Caco-2 (cell line): ENCODE results near the gene EIF1AD. TPM values are rescaled to one million over a fixed set of nuclear protein-coding genes. Genes with fewer than 3 reads are reported as not detected.

Experiments
- BruUV-seq: library from RNA; stranded (reverse); fragments of 400-500 nt; replicated peaks from 2 replicates; lab custom pipeline; 2021; lab: Mats Ljungman, UMichigan
- CTCF ChIA-PET: fragments of 300-600 bp; sonication (Branson Sonifier 250); formaldehyde crosslinking; loops from one replicate; lab custom pipeline; 2022; ENCODE audit warnings: antibody characterized with exemption; lab: Charles Lee
- POLR2A ChIA-PET: fragments of 300-600 bp; sonication (Branson Sonifier 250); formaldehyde crosslinking; loops from one replicate; lab custom pipeline; 2022; ENCODE audit warnings: antibody characterized with exemption; lab: Charles Lee
- DNase-seq, 2 experiments: peaks; one replicate each; pipeline versions ENCODE4 v3.0.0 to v3.0.0-alpha.2; 2020 to 2022
- H3K27me3 ChIP-seq: replicated peaks from 2 replicates; pipeline ENCODE4 v1.6.0; 2011; ENCODE audit warnings: low read length; ENCODE audit not compliant: control insufficient read depth, insufficient read depth
- H3K36me3 ChIP-seq: 2 replicates; pipeline ENCODE4 v1.5.1; 2011; ENCODE audit warnings: low read length; ENCODE audit not compliant: control insufficient read depth, insufficient read depth
- H3K4me1 ChIP-seq: fragments of 250-450 bp; sonication (Bioruptor Pico); 2 replicates; pipeline ENCODE4 v1.5.1; 2020; ENCODE audit warnings: mild to moderate bottlenecking
- H3K4me3 ChIP-seq: 2 replicates; pipeline ENCODE4 v1.5.1; 2011; ENCODE audit warnings: low read depth, mild to moderate bottlenecking, control low read depth, low read length
- H3K9me3 ChIP-seq: fragments of 250-450 bp; sonication (Bioruptor Pico); 2 replicates; pipeline ENCODE4 v1.5.1; 2020; ENCODE audit warnings: mild to moderate bottlenecking, moderate library complexity
- H3K27ac Mint-ChIP-seq: one replicate; pipeline ENCODE4 v1.8.0; 2022; ENCODE audit warnings: mixed read lengths; ENCODE audit not compliant: unreplicated experiment
- H3K27me3 Mint-ChIP-seq: one replicate; pipeline ENCODE4 v1.8.0; 2022; ENCODE audit warnings: mixed read lengths; ENCODE audit not compliant: insufficient read depth, unreplicated experiment
- H3K36me3 Mint-ChIP-seq: one replicate; pipeline ENCODE4 v1.8.0; 2022; ENCODE audit warnings: mild to moderate bottlenecking, mixed read lengths; ENCODE audit not compliant: insufficient read depth, unreplicated experiment
- H3K4me1 Mint-ChIP-seq: one replicate; pipeline ENCODE4 v1.8.0; 2022; ENCODE audit warnings: low read depth, mixed read lengths; ENCODE audit not compliant: unreplicated experiment
- H3K4me3 Mint-ChIP-seq: one replicate; pipeline ENCODE4 v1.8.0; 2022; ENCODE audit warnings: mild to moderate bottlenecking, moderate library complexity, mixed read lengths; ENCODE audit not compliant: unreplicated experiment
- H3K9me3 Mint-ChIP-seq: one replicate; pipeline ENCODE4 v1.8.0; 2022; ENCODE audit warnings: mixed read lengths; ENCODE audit not compliant: unreplicated experiment
- CTCF ChIP-seq, 2 experiments: fragments of 200-600 bp in 1 of 2; IDR thresholded peaks; 1 replicate in 1 of 2; 2 replicates in 1 of 2; pipeline versions ENCODE4 v1.5.1 to v1.8.0; 2011 to 2022; ENCODE audit warnings: antibody characterized with exemption in 1 of 2, control low read depth in 1 of 2, inconsistent platforms in 1 of 2, low read depth in 1 of 2, low read length in 1 of 2, mild to moderate bottlenecking in 1 of 2, moderate library complexity in 1 of 2; ENCODE audit not compliant: insufficient read depth in 1 of 2, severe bottlenecking in 1 of 2, unreplicated experiment in 1 of 2
- intact Hi-C: fragments of 100-400 bp; cut with micrococcal nuclease; formaldehyde crosslinking; loops from one replicate; pipeline ENCODE4 v1.10.0; 2022; ENCODE audit not compliant: unreplicated experiment
- total RNA-seq: library from RNA; stranded (reverse); gene quantifications from 2 replicates; pipeline ENCODE4 v1.2.3, GENCODE V29; 2022

The EIF1AD gene
- total RNA-seq, 1 experiment from 2014 or later, result 55.3 TPM

DNA sequence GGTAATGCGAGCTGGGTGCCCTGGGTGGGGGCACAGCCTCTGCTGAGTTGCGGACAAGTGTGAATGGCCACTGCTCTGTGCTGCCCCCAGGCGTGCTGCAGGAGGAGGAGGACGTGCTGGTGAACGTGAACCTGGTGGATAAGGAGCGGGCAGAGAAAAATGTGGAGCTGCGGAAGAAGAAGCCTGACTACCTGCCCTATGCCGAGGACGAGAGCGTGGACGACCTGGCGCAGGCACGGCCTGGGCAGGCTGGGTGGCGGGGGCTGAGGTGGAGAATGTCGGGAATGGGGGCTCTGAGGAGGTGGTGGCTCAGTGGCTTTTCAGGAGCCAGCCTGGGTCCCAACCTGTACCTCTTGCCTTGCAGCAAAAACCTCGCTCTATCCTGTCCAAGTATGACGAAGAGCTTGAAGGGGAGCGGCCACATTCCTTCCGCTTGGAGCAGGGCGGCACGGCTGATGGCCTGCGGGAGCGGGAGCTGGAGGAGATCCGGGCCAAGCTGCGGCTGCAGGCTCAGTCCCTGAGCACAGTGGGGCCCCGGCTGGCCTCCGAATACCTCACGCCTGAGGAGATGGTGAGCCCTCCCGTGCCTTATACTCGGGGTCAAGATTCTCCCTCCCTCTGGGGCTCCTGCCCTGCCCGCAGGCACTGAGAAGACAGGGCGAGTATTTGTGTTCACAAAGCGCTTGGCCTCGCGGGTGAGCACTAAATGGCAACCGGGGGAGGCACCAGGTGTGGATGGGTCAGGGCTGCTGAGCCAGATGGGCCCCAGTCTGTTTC is 35.8 kb downstream of the EIF1AD start:
- peaks cover 13% of the 10 kb centered on the region for H3K4me1 Mint-ChIP-seq
- Histone ChIP-seq H3K36me3 (peaks cover 1% of the 10 kb centered on the region), H3K4me3 (no peak overlapping the region), H3K4me1 (peaks cover 10% of the 10 kb centered on the region), H3K9me3 (no peaks in the 10 kb centered on the region), H3K27me3 (no peaks in the 10 kb centered on the region)
- DNase-seq, result no peak
- ChIA-PET CTCF (interaction anchor here (0.6 kb wide), 1 partner anchor 78 kb away, joined by 11 read pairs; the partner anchor contains the start of gene FIBP), POLR2A (no interaction called here)
- H3K27ac Mint-ChIP-seq, result no peak overlapping the region
- no peak overlapping the region for H3K4me3 Mint-ChIP-seq
- BruUV-seq, result TSS peak; percentile 8
- intact Hi-C loops, result no loop called here
- no peaks in the 10 kb centered on the region for H3K27me3 Mint-ChIP-seq
- H3K36me3 Mint-ChIP-seq, result peaks cover 57% of the 10 kb centered on the region
- TF ChIP-seq CTCF (IDR thresholded peaks at IDR 0.05; ENCODE audit: insufficient read depth in 1 of 2, low read depth in 1 of 2, low read length in 1 of 2, severe bottlenecking in 1 of 2, unreplicated experiment in 1 of 2), result no peak
- H3K9me3 Mint-ChIP-seq, result no peaks in the 10 kb centered on the region

DNA sequence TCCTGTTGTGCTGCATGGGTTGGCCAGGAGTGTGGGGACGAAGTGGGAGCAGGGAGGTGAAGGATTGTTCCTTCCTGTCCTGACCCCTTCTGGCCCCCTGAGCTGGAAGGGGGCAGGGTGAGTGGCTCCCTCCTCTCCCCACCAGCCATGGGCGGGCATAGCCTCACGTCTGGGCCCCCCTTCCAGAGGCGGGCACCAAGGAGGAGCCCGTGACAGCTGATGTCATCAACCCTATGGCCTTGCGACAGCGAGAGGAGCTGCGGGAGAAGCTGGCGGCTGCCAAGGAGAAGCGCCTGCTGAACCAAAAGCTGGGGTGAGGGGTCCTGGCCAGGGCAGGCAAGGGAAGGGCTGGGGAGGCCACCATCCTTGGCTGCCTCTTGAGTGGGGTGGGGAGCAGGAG is 37.1 kb downstream of the EIF1AD start:
- DNase-seq, result no peak
- no peak overlapping the region for H3K27ac Mint-ChIP-seq
- intact Hi-C loops, result loop anchor here (5.0 kb wide), 1 partner anchor 48 kb away; the partner anchor contains the start of genes C11orf68 and DRAP1
- no peak overlapping the region for H3K4me3 Mint-ChIP-seq
- no peaks in the 10 kb centered on the region for H3K27me3 Mint-ChIP-seq
- H3K36me3 Mint-ChIP-seq, result peaks cover 51% of the 10 kb centered on the region
- no peak for TF ChIP-seq CTCF (IDR thresholded peaks at IDR 0.05; ENCODE audit: insufficient read depth in 1 of 2, low read depth in 1 of 2, low read length in 1 of 2, severe bottlenecking in 1 of 2, unreplicated experiment in 1 of 2)
- H3K9me3 Mint-ChIP-seq, result no peaks in the 10 kb centered on the region
- CTCF ChIA-PET, result no interaction called here
- Histone ChIP-seq H3K9me3 (no peaks in the 10 kb centered on the region), H3K36me3 (peaks cover 1% of the 10 kb centered on the region), H3K4me3 (no peak overlapping the region), H3K27me3 (no peaks in the 10 kb centered on the region), H3K4me1 (peaks cover 12% of the 10 kb centered on the region)
- POLR2A ChIA-PET, result no interaction called here
- H3K4me1 Mint-ChIP-seq, result peaks cover 13% of the 10 kb centered on the region
- no TSS peak for BruUV-seq

GRCh38 chr11:65962141-65962564 is 39.8 kb downstream of the EIF1AD start:
- Histone ChIP-seq H3K4me1 (peaks cover 12% of the 10 kb centered on the region), H3K4me3 (peak overlapping the region; percentile 94), H3K27me3 (no peaks in the 10 kb centered on the region), H3K36me3 (peaks cover 1% of the 10 kb centered on the region), H3K9me3 (no peaks in the 10 kb centered on the region)
- BruUV-seq, result TSS peak; percentile 53
- no peak for TF ChIP-seq CTCF (IDR thresholded peaks at IDR 0.05; ENCODE audit: insufficient read depth in 1 of 2, low read depth in 1 of 2, low read length in 1 of 2, severe bottlenecking in 1 of 2, unreplicated experiment in 1 of 2)
- ChIA-PET POLR2A (interaction anchor here (0.6 to 0.9 kb wide), 2 partner anchors 9 to 89 kb away, joined by 3 read pairs; no protein-coding TSS in a partner anchor), CTCF (interaction anchor here (1.2 to 2.3 kb wide), 2 partner anchors 72 to 102 kb away, joined by 3 to 6 read pairs; partner anchors contain the start of genes CCDC85B and MUS81)
- intact Hi-C loops, result loop anchor here (5.0 kb wide), 1 partner anchor 45 kb away; the partner anchor contains the start of genes C11orf68 and DRAP1
- Mint-ChIP-seq H3K36me3 (peaks cover 43% of the 10 kb centered on the region), H3K4me1 (peaks cover 13% of the 10 kb centered on the region), H3K4me3 (peak overlapping the region; percentile 72), H3K9me3 (no peaks in the 10 kb centered on the region), H3K27ac (peak overlapping the region; percentile 73), H3K27me3 (no peaks in the 10 kb centered on the region)
- no peak for DNase-seq
